ENCODE data around the gene SSC4D.

SSC4D gene

GRCh38 chr7:76354516-76354915 lies 55.0 kb downstream of the SSC4D start:
- DNase-seq (ENCODE audit: low spot score): no peak

GRCh38 chr7:76353744-76354143 lies 55.8 kb downstream of the SSC4D start:
- DNase-seq (ENCODE audit: low spot score): no peak

GRCh38 chr7:76352193-76352592 lies 57.3 kb downstream of the SSC4D start:
- no peak for DNase-seq (ENCODE audit: low spot score)

GRCh38 chr7:76351372-76351771 lies 58.1 kb downstream of the SSC4D start:
- DNase-seq (ENCODE audit: low spot score): no peak

- no peak for DNase-seq (ENCODE audit: low spot score)
Observed at GRCh38 chr7:76349313-76349885, 60.1 kb downstream of the SSC4D start.

GRCh38 chr7:76347710-76348109 lies 61.8 kb downstream of the SSC4D start:
- DNase-seq (ENCODE audit: low spot score): no peak

GRCh38 chr7:76346778-76347177 lies 62.7 kb downstream of the SSC4D start:
- DNase-seq (ENCODE audit: low spot score): no peak

GRCh38 chr7:76346097-76346496 lies 63.4 kb downstream of the SSC4D start:
- DNase-seq (ENCODE audit: low spot score): no peak

- no peak for DNase-seq (ENCODE audit: low spot score)
Observed at GRCh38 chr7:76343931-76344321, 65.6 kb downstream of the SSC4D start.

- no peak for DNase-seq (ENCODE audit: low spot score)
Observed at GRCh38 chr7:76343294-76343930, 66.1 kb downstream of the SSC4D start.

- DNase-seq (ENCODE audit: low spot score): no peak
Observed at GRCh38 chr7:76342222-76342621, 67.3 kb downstream of the SSC4D start.

GRCh38 chr7:76340617-76341131 lies 68.8 kb downstream of the SSC4D start:
- DNase-seq (ENCODE audit: low spot score): no peak
